Kidney epithelial cell (primary cell): Measurements from ENCODE around the gene UTP20. TPM values are rescaled to one million over a fixed set of nuclear protein-coding genes. Genes with fewer than 3 reads are reported as not detected.
"Not testable (repeated sequence)": the region's sequence is repeated elsewhere in the genome, so short reads cannot be mapped to it uniquely, and the experiment has no call there.

Experiments used
- DNase-seq: peaks from one replicate; pipeline ENCODE4 v3.0.0-alpha.2; 2010; ENCODE audit warnings: low read depth
- H3K27me3 ChIP-seq: 2 replicates; pipeline ENCODE4 v1.6.0; 2011; ENCODE audit warnings: low read length; ENCODE audit not compliant: control insufficient read depth, insufficient read depth
- H3K36me3 ChIP-seq: 2 replicates; pipeline ENCODE4 v1.5.1; 2011; ENCODE audit warnings: low read length; ENCODE audit not compliant: control insufficient read depth, insufficient read depth
- H3K4me3 ChIP-seq: 2 replicates; pipeline ENCODE4 v1.5.1; 2011; ENCODE audit warnings: low read depth, mild to moderate bottlenecking, control low read depth, low read length
- CTCF ChIP-seq: IDR thresholded peaks from 2 replicates; pipeline ENCODE4 v1.5.1; 2011; ENCODE audit warnings: mild to moderate bottlenecking, moderate library complexity, low read length, control low read depth, inconsistent platforms; ENCODE audit not compliant: insufficient read depth, poor library complexity, severe bottlenecking
- total RNA-seq: library from RNA; depleted of rRNA; stranded (reverse); fragments of >200 nt; gene quantifications from 2 replicates; pipeline ENCODE4 v1.2.3, GENCODE V29; 2015

Gene UTP20
- total RNA-seq, 1 donor from 2014 or later: 16.5 TPM

GRCh38 chr12:101415228-101415627, 135.3 kb downstream of the UTP20 start:
- no peak for DNase-seq
- Histone ChIP-seq H3K4me3 (no peak overlapping the region), H3K36me3 (no peaks in the 10 kb centered on the region), H3K27me3 (no peaks in the 10 kb centered on the region)
- no peak for TF ChIP-seq CTCF

GRCh38 chr12:101422066-101422465, 142.2 kb downstream of the UTP20 start:
- not testable (repeated sequence) for H3K27me3 ChIP-seq, H3K4me3 ChIP-seq, H3K36me3 ChIP-seq, DNase-seq

GRCh38 chr12:101424620-101425019, 144.7 kb downstream of the UTP20 start:
- Histone ChIP-seq H3K4me3 (no peak overlapping the region), H3K27me3 (no peaks in the 10 kb centered on the region), H3K36me3 (no peaks in the 10 kb centered on the region)
- TF ChIP-seq CTCF: no peak
- DNase-seq: no peak

GRCh38 chr12:101430456-101430855, 150.6 kb downstream of the UTP20 start:
- DNase-seq: no peak

GRCh38 chr12:101436136-101436535, 156.2 kb downstream of the UTP20 start:
- Histone ChIP-seq H3K27me3 (no peaks in the 10 kb centered on the region), H3K4me3 (no peak overlapping the region), H3K36me3 (no peaks in the 10 kb centered on the region)
- no peak for TF ChIP-seq CTCF
- no peak for DNase-seq

More at GRCh38 chr12:101430456-101430855, 150.6 kb downstream of the UTP20 start:
- Histone ChIP-seq H3K27me3 (no peaks in the 10 kb centered on the region), H3K36me3 (no peaks in the 10 kb centered on the region), H3K4me3 (no peak overlapping the region)
- no peak for TF ChIP-seq CTCF

Other genes starting within 250 kb of the UTP20 start
- gene SLC5A8, start 69.9 kb upstream of the UTP20 start, total RNA-seq: not detected in 2 replicates
- 49.2 and 56.2 TPM in 2 replicates for gene ARL1, start 127.7 kb downstream of the UTP20 start, total RNA-seq
- gene SPIC, start 195.2 kb downstream of the UTP20 start, total RNA-seq: not detected in 2 replicates